K562 (cell line): ENCODE results near the gene ABHD16B. TPM values are rescaled to one million over a fixed set of nuclear protein-coding genes. Genes with fewer than 3 reads are reported as not detected.

Experiments used
- BRF1 ChIP-seq: IDR thresholded peaks from 3 replicates; pipeline ENCODE4 v1.6.1; 2011; ENCODE audit warnings: borderline replicate concordance, mild to moderate bottlenecking; ENCODE audit not compliant: insufficient read length; ENCODE audit errors: extremely low read depth
- BRF2 ChIP-seq: IDR thresholded peaks from 3 replicates; pipeline ENCODE4 v1.6.1; 2011; ENCODE audit warnings: borderline replicate concordance, mild to moderate bottlenecking; ENCODE audit not compliant: insufficient read length, insufficient read depth
- CBX8 ChIP-seq: fragments of 200-600 bp; sonication (generic); IDR thresholded peaks from 2 replicates; pipeline ENCODE4 v1.6.1; 2012; ENCODE audit warnings: borderline replicate concordance, mixed run types, low read depth, mild to moderate bottlenecking, moderate library complexity, mixed read lengths, low read length, control low read depth, inconsistent platforms; ENCODE audit not compliant: poor library complexity, severe bottlenecking; ENCODE audit errors: extremely low read depth
- CHAMP1 ChIP-seq: fragments of 450-650 bp; IDR thresholded peaks from 2 replicates; pipeline ENCODE4 v1.6.1; 2016; ENCODE audit warnings: mild to moderate bottlenecking
- CTBP1 ChIP-seq: fragments of 450-650 bp; IDR thresholded peaks from 2 replicates; pipeline ENCODE4 v1.6.1; 2016; ENCODE audit warnings: borderline replicate concordance
- FOSL1 ChIP-seq: fragments of 200-800 bp; sonication (Bioruptor generic); conservative IDR thresholded peaks from 2 replicates; pipeline ENCODE4 v1.6.1; 2016; ENCODE audit warnings: missing genetic modification characterization, missing compliant biosample characterization
- HNRNPK ChIP-seq: fragments of 200-400 bp; formaldehyde crosslinking; IDR thresholded peaks from one replicate; pipeline ENCODE4 v1.6.1; 2018; ENCODE audit warnings: mild to moderate bottlenecking, low read depth, low read length; ENCODE audit not compliant: poor library complexity, severe bottlenecking
- MTA3 ChIP-seq: fragments of 450-650 bp; formaldehyde crosslinking; IDR thresholded peaks from 2 replicates; pipeline ENCODE4 v1.6.1; 2017; ENCODE audit warnings: mild to moderate bottlenecking, borderline replicate concordance
- NCOA6 ChIP-seq: fragments of 450-650 bp; IDR thresholded peaks from 2 replicates; pipeline ENCODE4 v1.6.1; 2017; ENCODE audit warnings: mild to moderate bottlenecking
- NONO ChIP-seq, 2 experiments: fragments of 200-400 bp in 1 of 2; fragments of 450-650 bp in 1 of 2; formaldehyde crosslinking in 1 of 2; IDR thresholded peaks; 2 replicates each; pipeline ENCODE4 v1.6.1; 2017; ENCODE audit warnings: low read depth in 2 of 2, mild to moderate bottlenecking in 2 of 2, moderate library complexity in 2 of 2, low read length in 1 of 2
- RBM25 ChIP-seq: fragments of 200-400 bp; formaldehyde crosslinking; IDR thresholded peaks from 2 replicates; pipeline ENCODE4 v1.6.1; 2018; ENCODE audit warnings: low read length, low read depth, moderate library complexity; ENCODE audit not compliant: severe bottlenecking
- XRCC3 ChIP-seq: fragments of 450-650 bp; IDR thresholded peaks from 2 replicates; pipeline ENCODE4 v1.6.1; 2017; ENCODE audit warnings: mild to moderate bottlenecking, moderate library complexity
- ZBTB9 ChIP-seq: fragments of 450-650 bp; formaldehyde crosslinking; IDR thresholded peaks from 2 replicates; pipeline ENCODE4 v1.4.0; 2020; ENCODE audit warnings: mild to moderate bottlenecking, moderate library complexity
- ZNF217 ChIP-seq: sonication (generic); formaldehyde crosslinking; IDR thresholded peaks from 2 replicates; pipeline ENCODE4 v1.8.0; 2022; ENCODE audit warnings: mild to moderate bottlenecking, missing genetic modification reagents
- ZNF318 ChIP-seq, 2 experiments: fragments of 450-650 bp; IDR thresholded peaks; 2 replicates each; pipeline ENCODE4 v1.6.1; 2016; ENCODE audit warnings: mild to moderate bottlenecking in 2 of 2, borderline replicate concordance in 1 of 2, low read depth in 1 of 2, moderate library complexity in 1 of 2
- polyA plus RNA-seq, 8 experiments: library from polyadenylated mRNA; depleted of rRNA in 4 of 8; stranded (reverse) in 5 of 8; unstranded in 3 of 8; fragments of >200 nt; fragmentation: Nextera tagmentation in 2 of 8; fragmentation: Illumina TruSeq in 1 of 8; extraction: Ambion mirVana in 2 of 8; extraction: Trizol in 1 of 8; gene quantifications; 2 replicates each; pipeline versions ENCODE4 v1.2.1 to v1.2.3, GENCODE V29; 2011 to 2014; ENCODE audit warnings: inconsistent platforms in 1 of 8, missing spikeins in 1 of 8
- total RNA-seq, 7 experiments: library from RNA; depleted of rRNA in 6 of 7; stranded (reverse); fragments of >200 nt in 6 of 7; fragmentation: Illumina TruSeq in 2 of 7; extraction: Trizol in 2 of 7; gene quantifications; 2 replicates each; pipeline versions ENCODE4 v1.2.1 to v1.2.3, GENCODE V29; 2011 to 2021; ENCODE audit warnings: low replicate concordance in 1 of 7

The ABHD16B gene
- total and polyA plus RNA-seq, 9 of the 15 experiments (the other 6 are each of a cell fraction or from before 2014, with no cell fraction given) = not detected

DNA sequence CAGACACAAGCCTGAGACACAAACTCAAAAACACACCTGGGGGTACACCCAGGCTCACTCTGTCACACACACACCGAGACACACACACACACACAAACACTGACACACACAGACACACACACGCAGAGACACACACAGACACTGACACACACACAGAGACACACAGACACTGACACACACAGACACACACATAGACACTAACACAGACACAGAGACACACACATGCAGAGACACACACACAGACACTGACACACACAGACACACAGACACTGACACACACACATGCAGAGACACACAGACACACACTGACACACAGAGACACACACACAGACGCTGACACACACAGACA is 14.4 kb upstream of the ABHD16B start (continued):
- TF ChIP-seq ZNF318 (IDR thresholded peaks at IDR 0.05; ENCODE audit: borderline replicate concordance in 1 of 2, low read depth in 1 of 2) (no peak), FOSL1 (no peak), XRCC3 (no peak), HNRNPK (no peak), ZBTB9 (CRISPR knock-in tag) (no peak), NCOA6 (no peak), RBM25 (no peak), BRF2 (no peak), NONO (IDR thresholded peaks at IDR 0.05; ENCODE audit: low read depth in 2 of 2, low read length in 1 of 2) (no peak), MTA3 (no peak), CBX8 (no peak), ZNF217 (no peak), CHAMP1 (no peak), CTBP1 (no peak), BRF1 (no peak)
